ENCODE data around the gene OPTC. TPM values are rescaled to one million over a fixed set of nuclear protein-coding genes. Genes with fewer than 3 reads are reported as not detected.

OPTC gene
- total RNA-seq, 1 donor from 2014 or later, result not detected

DNA sequence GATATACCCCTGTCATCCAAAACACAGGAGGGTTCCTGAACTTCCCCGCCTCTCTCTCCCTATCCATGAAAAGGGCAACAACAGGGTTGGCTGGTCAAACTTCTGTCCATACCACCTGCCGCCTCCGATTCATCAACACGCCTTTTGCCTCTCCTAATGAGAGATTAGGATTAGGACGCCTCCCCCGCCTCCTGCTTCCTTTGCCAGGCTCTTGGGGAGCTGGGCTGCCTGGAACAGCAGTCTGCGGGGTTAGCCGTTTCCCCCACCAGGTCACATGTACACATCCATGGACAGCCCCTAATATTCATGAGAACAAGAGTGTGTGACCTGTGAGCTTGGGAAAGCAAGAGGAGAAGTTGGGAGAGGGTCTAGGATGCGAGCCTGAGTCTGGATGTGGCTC, 2.3 kb upstream of the OPTC start:
- no peak for DNase-seq (ENCODE audit: low spot score)

GRCh38 chr1:203492082-203492747, 1.7 kb upstream of the OPTC start:
- DNase-seq (ENCODE audit: low spot score), result no peak

GRCh38 chr1:203492748-203493130, 1.2 kb upstream of the OPTC start:
- DNase-seq (ENCODE audit: low spot score), result no peak

DNA sequence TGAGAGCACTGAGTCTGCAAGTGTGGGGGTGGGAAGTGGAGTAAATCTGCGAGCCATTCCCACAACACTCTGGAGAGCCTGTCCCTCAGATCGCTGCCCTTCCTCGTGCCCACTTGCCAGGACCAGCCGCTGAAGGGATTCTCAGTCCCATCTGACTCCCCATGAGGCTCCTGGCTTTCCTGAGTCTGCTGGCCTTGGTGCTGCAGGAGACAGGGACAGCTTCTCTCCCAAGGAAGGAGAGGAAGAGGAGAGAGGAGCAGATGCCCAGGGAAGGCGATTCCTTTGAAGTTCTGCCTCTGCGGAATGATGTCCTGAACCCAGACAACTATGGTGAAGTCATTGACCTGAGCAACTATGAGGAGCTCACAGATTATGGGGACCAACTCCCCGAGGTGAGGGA, 1.9 kb downstream of the OPTC start:
- no peak for DNase-seq (ENCODE audit: low spot score)

DNA sequence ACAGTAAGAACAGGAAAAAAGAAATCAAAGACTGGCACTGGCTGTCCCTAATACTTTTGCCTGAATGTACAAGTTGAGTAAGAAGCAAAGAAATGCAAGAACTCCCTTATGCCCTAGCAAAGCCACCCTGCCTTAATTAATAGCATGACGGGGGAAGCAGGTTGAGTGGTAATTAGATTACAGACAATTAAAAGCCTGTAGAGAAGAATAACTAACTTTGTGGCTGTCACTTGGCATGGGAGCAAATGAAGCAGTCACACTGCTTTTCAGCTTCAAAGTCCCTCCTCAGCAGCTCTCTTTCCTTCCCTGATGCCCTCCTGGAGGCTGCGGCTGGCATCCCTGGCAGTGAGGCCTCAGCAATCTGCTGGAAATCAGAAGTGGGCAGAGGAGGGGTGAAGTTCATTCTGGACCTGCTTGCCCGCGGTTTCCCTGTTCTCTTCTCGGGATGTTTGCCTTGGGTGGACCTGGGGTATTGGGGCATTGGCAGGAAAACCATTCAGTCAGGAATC, 3.4 kb downstream of the OPTC start:
- DNase-seq (ENCODE audit: low spot score), result no peak

GRCh38 chr1:203499643-203500278, 5.8 kb downstream of the OPTC start:
- DNase-seq (ENCODE audit: low spot score), result no peak

DNA sequence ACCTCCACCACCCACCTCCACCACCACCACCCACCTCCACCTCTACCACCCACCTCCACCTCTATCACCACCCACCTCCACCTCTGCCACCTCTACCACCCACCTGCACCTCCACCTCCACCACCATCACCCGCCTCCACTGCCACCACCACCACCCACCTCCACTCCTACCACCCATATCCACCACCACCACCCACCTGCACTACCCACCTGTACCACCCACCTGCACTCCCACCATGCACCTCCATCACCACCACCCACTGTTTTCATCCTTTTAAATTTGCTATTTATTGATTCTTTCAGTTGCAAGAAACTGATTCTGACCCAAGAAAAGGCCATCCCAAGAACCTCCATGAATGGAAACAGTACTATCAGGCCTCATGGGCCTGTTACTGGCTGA, 6.3 kb downstream of the OPTC start:
- no peak for DNase-seq (ENCODE audit: low spot score)

GRCh38 chr1:203503836-203504235, 9.9 kb downstream of the OPTC start:
- no peak for DNase-seq (ENCODE audit: low spot score)

- DNase-seq (ENCODE audit: low spot score), result peak; percentile 87
Observed at GRCh38 chr1:203504400-203505250, 10.7 kb downstream of the OPTC start.

DNA sequence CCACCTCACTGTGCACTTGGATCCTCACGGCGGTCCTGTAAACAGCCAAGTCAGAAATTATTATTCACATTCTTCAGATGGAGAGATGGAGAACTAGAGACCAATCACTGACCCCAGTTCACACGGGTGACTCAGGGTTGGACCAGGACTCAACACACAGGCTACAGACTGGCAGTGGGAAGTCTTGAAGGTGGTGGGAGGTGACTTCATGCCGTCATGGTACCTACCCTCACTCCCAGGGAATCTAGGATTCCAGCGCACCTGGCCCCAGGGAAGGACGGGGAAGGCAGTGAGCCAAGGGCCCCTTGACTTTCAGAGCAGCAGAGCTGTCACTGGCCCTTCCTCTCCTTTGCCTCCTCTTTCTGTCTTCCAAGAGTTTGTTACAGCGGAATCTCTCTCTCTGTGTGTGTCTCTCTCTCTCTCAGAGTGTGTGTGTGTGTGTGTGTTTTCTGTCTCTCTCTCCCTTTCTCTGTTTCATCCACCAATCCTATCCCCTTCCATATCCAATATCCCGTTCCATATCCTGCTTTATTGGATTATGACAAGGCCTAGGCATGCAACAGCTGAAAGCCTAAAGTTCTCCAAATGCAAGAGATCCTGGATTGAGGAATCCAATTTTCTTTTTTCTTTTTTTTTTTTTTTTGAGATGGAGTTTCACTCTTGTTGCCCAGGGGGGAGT, 11.7 kb downstream of the OPTC start:
- no peak for DNase-seq (ENCODE audit: low spot score)

DNA sequence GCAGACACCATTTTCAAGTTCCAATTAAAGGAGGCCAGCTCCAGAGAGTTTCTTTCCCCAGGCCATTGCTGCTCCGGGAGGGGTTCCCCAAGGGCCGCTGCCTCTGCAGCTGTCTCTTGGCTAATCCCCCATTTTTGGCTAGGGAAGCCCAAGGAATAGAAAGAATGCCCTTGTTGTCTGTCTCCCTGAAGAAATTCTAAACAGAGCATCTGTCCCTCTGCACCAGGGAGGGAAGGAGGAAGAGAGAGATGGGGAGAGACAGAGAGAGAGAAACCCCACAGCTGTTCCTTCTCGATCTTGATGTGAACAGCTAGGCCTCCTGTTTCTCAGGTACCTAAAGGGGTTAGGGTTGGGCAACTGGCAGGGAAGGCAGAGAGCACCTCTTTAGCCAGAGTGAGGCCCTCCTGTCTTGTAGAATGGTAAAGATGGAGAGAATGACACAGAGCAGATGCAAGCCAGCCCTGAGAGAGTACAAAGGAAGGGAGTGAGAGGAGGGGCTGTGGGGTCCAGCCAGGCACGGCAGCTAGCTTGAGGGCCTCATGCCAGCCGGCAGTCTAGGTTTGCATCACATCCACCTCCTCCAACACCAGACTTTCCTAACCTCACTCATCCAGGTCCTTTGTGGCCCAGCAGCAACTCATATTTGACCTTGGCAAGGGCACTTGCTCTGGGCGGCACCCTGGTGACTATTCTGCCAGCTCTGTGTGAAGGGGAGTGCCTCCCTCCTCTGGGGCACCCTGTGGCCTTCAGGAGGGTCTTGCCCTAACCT, 13.1 kb downstream of the OPTC start:
- DNase-seq (ENCODE audit: low spot score), result peak; percentile 80

DNA sequence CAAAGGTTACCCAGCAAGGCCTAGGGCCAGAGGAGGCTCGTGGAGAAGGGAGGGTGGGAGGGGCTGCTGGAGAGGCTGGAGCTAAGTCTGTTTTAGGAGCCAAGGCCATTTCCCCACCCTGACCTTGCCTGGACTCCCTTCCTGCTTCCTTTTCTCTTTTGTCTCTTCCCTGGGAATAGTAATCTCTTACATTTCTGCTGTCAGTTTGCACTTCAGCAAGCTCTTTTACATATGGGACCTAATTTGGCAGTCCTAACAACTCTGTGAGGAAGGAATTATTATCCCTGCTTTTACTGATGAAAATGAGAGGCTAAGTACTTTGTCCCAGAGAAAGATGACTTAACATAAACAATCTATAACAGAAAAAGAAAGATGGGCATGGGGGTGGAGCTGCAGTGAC, 13.8 kb downstream of the OPTC start:
- DNase-seq (ENCODE audit: low spot score), result no peak

DNA sequence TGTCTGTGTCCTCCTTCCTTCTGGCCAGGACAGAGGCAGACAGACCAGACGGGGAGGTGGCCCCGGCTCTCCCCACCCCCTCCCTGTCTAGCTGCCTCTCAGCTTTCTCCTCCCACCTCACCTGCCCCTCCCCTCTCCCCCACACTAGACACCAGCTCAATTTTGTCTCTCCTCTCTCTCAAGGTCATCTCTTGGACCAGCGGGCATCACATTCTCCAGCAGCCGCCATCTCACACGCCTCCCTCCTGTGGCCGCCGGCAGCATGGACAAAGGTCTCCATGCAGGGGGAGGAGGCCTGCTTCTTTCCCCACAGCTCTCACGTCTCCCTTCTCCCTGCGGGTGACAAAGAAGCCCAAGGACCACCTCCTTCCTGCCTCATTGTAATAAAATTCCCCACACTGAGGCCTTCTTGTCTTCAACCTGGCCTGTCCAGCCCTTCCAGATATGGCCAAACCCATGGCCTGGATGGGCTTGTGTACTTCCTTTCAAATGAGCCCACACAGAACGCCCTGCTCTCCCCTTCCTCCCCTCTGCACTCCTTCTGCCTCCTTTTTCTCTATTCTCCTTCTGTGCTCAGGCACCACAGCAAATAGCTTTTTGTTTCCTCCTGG, 14.6 kb downstream of the OPTC start:
- DNase-seq (ENCODE audit: low spot score), result no peak

DNA sequence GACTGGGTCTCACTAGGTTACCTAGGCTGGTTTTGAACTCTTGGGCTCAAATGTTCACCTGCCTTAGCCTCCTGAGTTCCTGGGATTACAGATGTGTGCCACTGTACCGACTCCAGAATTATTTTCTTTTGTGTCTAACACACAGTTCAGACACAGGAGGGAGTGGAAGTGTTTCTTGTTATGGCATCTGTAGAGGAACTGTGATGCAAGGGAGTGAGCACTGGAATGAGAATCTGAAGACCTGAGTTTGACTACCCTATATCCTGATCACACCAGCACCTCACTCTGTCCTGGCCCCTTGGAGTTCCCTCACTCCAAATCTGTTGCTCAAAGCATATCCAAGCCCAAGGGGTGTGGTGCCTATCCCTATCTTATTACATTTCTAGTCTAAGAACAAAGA, 15.2 kb downstream of the OPTC start:
- DNase-seq (ENCODE audit: low spot score), result no peak

DNA sequence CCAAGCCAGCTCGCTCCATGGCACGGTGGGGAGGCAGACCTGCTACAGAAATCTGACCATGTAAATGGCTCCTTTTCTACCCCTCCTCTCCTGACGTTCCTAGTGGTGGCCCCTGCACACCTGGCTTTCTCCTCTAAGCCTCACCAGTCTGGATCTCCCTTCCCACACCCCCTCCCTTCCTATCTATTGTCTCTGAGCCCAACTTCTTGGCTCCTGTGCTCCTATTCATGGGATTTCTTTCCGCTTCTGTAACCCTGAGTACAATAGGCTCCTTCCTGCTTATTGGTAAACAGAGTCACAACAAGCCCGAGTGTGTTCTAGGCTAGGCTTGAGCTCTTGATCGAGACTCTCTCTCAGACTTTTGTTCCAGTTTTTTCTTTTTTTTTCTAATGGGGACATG, 17.6 kb downstream of the OPTC start:
- DNase-seq (ENCODE audit: low spot score), result no peak

DNA sequence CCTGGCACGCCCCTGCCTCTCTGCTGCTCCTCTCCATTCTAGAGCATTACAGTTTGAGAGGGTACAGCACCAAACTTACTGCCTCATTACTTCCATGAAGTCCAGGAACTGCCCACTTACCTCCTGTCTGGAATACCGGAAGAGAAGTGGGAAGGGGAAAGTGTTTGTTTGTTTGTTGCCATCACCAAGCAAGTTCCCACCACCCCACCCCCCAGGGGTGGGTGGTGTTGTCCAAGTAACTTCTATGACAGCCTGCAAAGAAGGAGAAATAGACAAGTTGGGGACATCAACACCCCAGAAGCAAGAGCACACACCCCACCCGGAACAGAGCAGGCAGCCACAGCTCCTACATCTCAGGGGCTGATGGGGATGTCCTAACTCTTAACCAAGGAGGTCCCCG, 18.0 kb downstream of the OPTC start:
- no peak for DNase-seq (ENCODE audit: low spot score)

DNA sequence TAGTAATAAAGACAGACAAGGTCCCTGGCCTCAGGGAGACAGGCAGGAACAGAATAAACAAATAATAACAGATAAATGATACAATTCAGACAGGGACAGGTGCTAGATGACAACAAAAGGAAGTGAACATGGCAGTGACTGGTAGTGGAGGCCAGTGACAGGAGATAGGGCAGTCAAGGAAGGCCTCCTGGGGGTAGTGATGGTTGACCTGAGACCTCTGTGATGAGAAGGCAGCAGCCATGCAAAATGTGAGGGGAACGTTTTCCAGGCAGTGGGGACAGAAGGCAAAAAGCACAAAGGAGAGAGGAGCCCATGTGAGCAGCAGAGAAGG, 18.5 kb downstream of the OPTC start:
- no peak for DNase-seq (ENCODE audit: low spot score)

DNA sequence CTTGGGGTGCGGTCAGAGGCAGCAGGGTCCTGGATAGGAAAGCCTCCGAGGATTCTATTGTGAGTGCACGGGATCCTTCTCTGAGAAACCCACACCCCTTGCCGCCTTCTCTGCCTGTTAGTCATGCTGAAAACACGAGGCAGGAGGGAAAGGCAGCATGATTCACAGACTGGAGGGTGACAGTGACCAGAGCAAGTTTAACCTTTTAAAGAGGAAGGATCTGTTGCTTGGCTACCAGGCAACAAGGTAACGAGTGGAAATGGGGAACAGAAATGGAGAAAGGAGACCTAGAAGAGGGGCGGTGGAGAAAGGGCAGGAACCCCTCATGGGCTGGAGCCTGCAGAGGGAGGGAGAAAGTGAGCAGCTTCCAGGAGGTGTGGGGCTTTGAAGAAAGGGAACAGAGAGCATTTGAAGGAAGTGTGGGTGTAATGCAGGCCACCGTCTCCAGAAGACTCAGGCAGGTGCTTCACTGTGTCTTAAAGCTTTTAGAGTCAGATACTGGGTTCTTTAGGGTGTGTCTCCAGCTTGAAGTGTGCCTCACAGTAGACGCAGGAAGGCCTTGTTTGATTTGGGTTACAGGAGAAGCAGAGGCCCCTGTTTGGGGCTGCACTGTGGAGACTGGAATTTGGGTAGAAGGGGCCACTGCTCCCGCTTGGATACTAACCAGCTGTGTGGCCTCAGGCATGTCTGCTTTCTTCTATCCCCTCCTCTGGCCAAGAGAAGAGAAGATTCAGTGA, 19.1 kb downstream of the OPTC start:
- peak; percentile 96 for DNase-seq (ENCODE audit: low spot score)

GRCh38 chr1:203513585-203514031, 19.7 kb downstream of the OPTC start:
- DNase-seq (ENCODE audit: low spot score), result no peak

DNA sequence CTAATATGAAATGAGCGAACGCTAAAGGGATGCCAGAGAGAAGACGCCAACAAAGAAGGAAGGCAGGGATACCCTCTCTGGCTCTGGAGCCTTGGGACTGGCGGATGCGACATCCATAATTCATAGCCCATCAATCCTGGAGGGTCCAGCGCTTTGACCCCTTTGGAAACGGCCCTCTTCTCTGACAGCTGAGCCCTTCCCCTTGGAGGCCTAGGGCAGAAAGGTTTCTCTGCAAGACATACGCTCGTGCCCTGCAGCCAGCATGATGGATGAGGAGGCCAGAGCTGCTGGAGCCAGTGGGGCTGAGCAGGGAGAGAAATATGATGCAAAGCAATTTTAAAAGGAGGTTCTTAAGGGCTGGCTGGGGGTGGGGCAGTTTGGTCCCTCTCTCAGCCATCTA, 22.2 kb downstream of the OPTC start:
- no peak for DNase-seq (ENCODE audit: low spot score)

Data from umbilical cord (tissue), 2 donors.